Activated naive CD4-positive, alpha-beta T cell (primary cell): ENCODE measurements around the gene THOP1.

Experiments used
- DNase-seq, 4 experiments: peaks; one replicate each; lab custom pipeline; 2025; lab: John Stamatoyannopoulos, UW

Gene THOP1

DNA sequence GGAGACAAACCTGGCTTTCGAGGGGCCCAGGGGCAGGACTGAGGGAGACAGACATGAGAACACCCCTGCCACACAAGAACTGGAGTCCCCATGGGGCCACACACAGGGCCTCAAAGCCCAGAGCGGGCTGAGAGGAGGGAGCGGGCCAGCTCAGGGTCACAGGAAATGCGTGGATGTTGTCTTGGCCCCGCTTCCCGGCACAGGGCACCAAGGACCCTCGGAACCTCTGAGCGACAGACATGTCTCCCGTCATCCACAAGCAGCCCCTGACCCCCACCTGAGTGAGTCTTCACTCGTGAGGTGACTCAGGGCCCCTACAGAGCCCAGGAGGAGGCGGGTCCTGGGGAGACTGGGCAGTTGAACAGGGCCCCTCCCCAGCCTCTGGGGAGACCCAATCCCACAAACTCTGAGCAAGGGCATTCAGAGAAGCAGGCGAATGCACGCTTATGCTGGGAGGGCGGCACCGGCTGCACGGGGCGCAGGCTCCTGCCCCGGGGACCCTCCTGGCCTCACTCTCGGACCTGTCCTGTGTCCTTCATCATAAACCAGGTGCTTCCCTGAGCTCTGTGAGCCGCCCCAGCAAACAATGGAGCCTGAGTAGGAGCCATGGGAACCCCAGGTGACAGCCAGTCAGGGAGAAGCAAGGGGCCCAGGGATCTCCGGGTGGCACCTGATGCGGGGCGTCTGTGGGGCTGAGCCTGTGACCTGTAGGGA, 22.4 kb upstream of the THOP1 start:
- DNase-seq: no peak

- no peak for DNase-seq
These were observed 21.6 kb upstream of the THOP1 start for GRCh38 chr19:2763687-2764086.

DNA sequence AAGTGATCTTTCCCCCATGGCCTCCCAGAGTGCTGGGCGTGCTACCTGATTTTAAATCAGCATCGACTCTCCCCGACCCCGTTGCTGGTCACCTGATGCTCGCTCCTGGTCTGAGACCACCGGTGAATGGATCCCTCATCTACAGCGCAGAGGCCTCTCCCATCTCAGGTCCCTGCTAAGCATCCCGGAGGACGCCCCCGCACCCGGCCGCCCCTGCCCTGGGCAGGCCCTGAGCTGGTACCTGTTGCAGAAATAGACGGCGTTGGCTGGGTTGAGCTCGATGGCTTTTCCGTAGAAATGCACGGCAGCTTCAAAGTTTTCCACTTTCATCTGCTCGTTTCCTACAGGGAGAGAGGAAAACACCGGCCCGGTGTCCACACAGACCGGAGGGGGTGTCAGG, 20.4 kb upstream of the THOP1 start:
- DNase-seq: no peak

DNA sequence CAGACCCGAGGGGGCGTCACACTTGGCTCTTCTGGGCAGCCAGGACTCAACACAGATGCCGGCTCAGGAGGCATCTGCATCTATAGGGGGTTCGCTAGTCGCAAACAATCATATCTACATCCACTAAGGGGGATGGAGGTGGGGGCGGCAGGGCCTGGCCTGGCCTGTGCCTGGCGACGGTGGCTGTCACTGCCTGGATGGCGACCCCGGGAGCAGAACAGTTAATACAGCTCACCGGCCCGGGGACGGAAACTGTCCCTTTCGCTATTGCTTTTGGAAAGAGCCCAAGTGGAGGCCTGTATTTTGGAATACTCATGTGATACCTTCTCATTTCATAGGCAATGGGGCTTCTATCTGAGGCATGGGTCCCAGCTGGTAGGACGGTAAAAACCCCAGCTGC, 19.9 kb upstream of the THOP1 start:
- no peak for DNase-seq

GRCh38 chr19:2766594-2767372, 18.5 kb upstream of the THOP1 start:
- no peak for DNase-seq

DNA sequence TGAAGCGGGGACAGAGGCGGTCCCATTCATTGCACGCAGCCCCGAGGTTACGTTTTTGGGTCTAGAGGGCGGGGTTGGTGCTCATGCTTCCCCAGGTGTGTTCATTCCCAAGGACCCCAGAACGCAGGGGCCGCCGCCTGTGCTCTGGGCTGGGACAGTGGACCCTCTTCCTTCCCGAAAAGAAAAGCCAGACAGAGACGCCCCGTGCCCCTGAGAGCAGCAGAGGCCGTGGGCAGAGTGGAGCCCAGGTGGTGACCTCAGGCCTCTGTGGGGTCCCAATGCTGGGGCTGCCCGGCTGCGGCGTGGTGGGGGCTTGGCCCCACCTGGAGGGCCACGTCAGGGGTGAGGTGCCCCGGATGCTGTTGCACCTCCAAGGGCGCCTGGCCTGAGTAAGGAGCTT, 17.6 kb upstream of the THOP1 start:
- no peak for DNase-seq

DNA sequence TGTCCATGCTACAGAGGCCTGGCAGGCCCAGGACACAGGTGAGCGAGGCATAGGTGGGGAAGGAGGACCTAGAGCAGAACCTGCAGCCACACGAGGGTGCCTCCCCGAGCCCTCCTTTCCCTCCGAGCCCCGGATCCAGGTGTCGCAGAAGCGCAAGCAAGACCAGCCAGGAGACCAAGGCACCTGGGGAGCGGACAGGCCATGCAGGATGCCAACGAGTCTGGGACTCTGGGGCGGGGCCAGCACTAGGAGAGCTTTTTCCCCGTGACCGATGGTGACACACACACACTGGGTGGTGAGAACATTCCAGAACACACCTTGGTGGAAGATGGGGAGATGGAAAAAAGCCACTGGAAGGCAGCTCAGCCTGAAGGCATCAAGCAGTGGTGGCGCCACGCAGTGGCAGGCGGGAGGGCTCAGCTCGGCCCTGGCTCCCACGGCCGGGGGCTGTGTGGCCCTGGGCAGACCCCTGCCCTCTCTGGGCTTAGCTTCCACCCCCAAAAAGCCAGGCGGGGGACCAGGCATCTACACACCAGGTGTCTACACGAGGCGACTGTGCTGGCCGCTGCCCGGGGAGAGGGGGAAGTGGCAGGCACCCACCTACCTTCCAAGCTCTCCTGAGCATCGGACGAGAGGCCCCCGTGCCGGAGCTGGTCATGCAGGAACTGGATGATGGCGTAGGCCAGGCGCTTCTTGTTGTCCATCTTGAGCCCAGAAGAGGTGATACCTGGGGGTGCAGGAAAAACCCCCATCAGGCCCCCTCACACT, 16.8 kb upstream of the THOP1 start:
- no peak for DNase-seq

- DNase-seq: no peak
These were observed 16.1 kb upstream of the THOP1 start for GRCh38 chr19:2769218-2769617.

- DNase-seq: no peak
These were observed 15.0 kb upstream of the THOP1 start for GRCh38 chr19:2770055-2771013.

DNA sequence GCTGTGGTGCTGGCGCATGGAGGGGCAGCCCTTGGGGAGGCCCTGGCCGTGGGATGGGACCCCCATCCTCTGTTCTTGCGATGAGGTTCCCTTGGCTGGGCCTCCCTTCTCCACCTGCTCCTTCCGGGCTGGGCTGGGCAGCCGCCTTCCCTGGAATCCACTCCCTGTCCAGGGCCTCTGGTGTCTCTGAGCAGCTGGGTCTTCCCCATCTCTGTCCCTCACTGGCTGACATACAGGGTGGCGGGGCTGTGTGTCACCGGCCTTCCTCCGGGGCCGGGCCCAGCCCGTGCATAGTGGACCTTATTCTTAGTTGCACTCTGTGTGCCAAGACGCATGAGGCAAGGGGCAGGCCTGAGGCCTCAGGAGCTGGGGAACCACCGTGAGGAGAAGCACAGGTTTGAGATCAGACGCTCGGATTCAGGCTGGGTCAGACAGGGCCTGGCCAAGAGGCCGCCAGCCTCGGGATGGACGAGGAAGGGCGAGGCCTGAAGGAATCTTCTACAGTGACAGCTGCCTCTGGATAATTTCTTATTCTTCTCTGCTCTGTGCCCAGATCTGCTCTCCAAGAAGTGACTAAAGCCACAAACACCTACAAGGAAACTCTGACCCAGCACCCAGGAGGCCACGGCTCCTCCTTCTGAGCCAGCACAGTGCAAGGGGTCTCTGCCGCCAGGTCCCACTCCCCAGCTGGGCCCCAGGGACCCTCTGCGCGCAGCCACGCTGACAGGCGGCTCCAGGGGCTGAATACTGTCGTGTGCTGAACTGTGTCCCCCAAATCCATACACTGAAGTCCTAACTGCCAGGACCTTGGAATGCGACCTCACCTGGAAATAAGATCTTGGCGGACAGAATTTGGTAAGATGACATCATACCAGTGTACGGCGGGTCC, 13.3 kb upstream of the THOP1 start:
- DNase-seq: no peak

DNA sequence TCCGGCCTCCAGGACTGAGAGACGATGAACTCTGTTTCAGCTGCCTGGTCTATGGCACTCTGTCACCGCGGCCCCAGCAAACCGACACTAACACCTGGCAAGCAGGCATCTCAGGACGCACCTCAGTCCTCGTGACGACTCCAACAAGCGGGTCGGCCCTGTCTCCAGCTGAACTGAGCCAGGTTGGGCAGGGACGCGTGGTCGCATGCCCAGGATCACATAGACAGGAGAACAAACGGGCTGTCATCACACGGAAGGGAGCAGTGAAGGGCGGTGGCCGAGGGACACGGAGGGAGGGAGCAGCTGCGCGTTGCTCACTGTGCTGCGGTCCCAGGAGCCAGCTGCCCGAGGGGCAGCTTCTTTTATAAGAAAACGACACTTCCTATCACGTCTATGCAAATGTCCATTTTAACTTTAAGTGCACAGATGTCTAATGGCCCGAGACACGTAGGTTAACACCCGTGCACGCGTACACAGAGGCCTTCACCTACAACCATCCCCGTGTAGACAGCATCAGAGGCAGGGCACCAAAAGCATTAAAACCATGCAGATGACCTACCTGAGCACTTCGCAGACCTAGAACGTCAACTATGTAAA, 11.1 kb upstream of the THOP1 start:
- no peak for DNase-seq

- DNase-seq: no peak
These were observed 10.2 kb upstream of the THOP1 start for GRCh38 chr19:2774953-2775555.

DNA sequence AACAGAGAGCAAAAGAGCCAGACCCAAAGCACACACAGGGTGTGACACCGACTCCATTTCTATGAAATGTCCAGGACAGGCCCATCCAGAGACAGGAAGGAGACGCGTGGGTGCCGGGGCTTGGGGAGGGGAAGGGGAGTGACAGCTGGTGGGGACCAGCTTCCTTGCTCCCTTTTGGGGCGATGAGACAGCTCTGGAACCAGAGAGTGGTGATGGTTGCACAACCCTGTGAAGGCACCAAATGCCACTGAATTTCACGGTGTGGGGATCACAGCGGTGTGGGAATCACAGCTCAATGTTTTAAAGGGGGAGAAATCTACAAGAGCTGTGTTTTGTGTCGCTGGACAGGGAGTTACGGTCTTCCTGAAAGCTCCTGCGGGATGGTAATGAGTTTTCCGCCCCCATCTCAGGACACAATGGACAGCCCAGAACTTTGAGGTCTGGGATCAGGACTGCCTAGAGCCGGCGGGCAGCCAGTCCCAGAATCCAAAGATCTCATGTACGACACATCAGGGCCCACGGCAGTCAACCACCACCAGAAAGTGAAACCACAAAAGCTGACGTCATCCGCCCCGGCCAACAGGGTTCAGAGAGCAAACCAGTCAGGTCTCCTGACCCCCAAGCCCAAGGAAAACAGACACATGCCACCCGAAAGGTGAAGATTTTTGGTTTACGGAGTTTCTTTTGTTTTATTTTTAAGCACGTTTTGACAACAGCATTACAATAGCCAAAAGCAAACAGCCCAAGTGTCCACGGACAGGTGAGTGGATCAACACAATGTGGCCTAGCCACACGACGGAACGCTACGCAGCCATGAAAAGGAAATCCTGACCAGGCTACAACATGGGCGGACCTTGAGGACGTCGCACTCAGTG, 9.5 kb upstream of the THOP1 start:
- peak in 2 of 4 experiments; percentile 12 to 40 for DNase-seq

- DNase-seq: no peak
These were observed 7.2 kb upstream of the THOP1 start for GRCh38 chr19:2777952-2778683.

- DNase-seq: no peak
These were observed 6.1 kb upstream of the THOP1 start for GRCh38 chr19:2779121-2779740.

DNA sequence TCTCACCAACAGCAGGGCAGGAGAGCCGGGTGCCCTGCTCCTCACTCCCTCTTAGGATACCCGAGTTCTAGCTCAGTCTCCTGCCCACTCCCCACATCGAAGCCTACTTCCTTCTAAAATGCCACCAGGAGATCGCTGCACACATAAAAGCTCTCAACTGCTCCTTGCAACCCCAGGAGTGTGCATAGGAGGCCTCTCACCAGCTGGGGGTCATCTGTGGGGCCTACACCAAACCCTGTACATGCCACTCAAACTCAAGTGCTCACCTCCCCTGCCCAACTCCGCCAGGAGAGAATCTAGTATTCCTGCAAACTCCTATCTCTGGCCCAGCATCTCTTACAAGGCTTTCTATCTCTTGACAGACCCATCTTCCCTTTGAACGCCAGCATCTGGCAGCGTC, 5.0 kb upstream of the THOP1 start:
- no peak for DNase-seq

DNA sequence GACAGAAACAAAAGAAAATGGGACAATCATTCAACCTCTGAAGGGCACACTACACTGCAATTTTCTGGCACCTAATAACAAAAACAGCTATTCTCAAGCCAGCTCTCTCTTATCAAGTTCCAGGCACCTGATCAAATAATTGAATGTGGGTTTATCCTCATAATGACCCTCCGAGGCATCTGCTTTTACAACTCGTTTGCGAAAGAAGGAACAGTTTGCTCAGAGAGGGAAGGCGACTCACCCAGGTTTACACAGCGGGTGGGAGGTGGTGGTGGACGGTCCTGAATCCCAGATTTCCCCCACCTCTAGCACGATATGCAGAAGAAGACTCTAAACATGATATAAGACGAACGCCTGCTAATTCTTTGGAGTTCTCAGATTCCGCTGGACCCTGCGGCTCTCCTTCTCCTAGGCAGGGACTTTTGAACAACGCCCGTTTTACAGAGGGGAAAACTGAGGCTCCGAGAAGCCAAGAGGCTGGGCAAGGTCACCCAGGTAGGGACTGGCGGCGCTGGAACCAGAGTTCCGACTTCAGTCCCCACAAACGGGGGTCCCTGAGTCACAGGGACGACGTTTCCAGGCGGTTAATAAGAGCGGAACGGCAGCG, 2.9 kb upstream of the THOP1 start:
- no peak for DNase-seq
